Neural progenitor cell (in vitro differentiated cells): ENCODE results near the gene CMA1. TPM values are rescaled to one million over a fixed set of nuclear protein-coding genes. Genes with fewer than 3 reads are reported as not detected.
A peak's percentile ranks its signal among the peaks of the same experiment; 100 is the strongest.

Experiments
- DNase-seq: peaks from one replicate; pipeline ENCODE4 v3.0.0-alpha.2; 2016; ENCODE audit warnings: low spot score
- H2AFZ ChIP-seq: fragments of 200-600 bp; sonication (generic); replicated peaks from 2 replicates; pipeline ENCODE4 v1.6.1; 2016; ENCODE audit warnings: antibody characterized with exemption
- H3F3A ChIP-seq: fragments of 200-600 bp; sonication (generic); 2 replicates; pipeline ENCODE4 v1.6.1; 2016; ENCODE audit warnings: antibody characterized with exemption, low read depth
- H3K27ac ChIP-seq: fragments of 200-600 bp; sonication (generic); 2 replicates; pipeline ENCODE4 v1.5.1; 2016; ENCODE audit warnings: mild to moderate bottlenecking
- H3K27me3 ChIP-seq: fragments of 200-600 bp; sonication (generic); 2 replicates; pipeline ENCODE4 v1.6.1; 2016; ENCODE audit warnings: mild to moderate bottlenecking, moderate library complexity
- H3K36me3 ChIP-seq: fragments of 200-600 bp; sonication (generic); 2 replicates; pipeline ENCODE4 v1.5.1; 2016
- H3K4me1 ChIP-seq: fragments of 200-600 bp; sonication (generic); 2 replicates; pipeline ENCODE4 v1.6.1; 2016; ENCODE audit warnings: mixed run types
- H3K4me2 ChIP-seq: fragments of 200-600 bp; sonication (generic); 2 replicates; pipeline ENCODE4 v1.6.1; 2016
- H3K4me3 ChIP-seq: fragments of 200-600 bp; sonication (generic); 2 replicates; pipeline ENCODE4 v1.5.1; 2016
- H3K79me2 ChIP-seq: fragments of 200-600 bp; sonication (generic); 2 replicates; pipeline ENCODE4 v1.6.1; 2016; ENCODE audit warnings: low read depth
- H3K9ac ChIP-seq: fragments of 200-600 bp; sonication (generic); 2 replicates; pipeline ENCODE4 v1.6.1; 2016
- H3K9me3 ChIP-seq: fragments of 200-600 bp; sonication (generic); 2 replicates; pipeline ENCODE4 v1.5.1; 2016; ENCODE audit warnings: low read depth
- H4K20me1 ChIP-seq: fragments of 200-600 bp; sonication (generic); 2 replicates; pipeline ENCODE4 v1.6.1; 2016; ENCODE audit warnings: low read depth
- H3K27ac Mint-ChIP-seq: 3 replicates; pipeline ENCODE4 v1.8.0; 2021; ENCODE audit warnings: mixed read lengths
- H3K27me3 Mint-ChIP-seq: 2 replicates; pipeline ENCODE4 v1.8.0; 2022; ENCODE audit warnings: low read depth, mild to moderate bottlenecking, inconsistent platforms, moderate library complexity, mixed read lengths; ENCODE audit not compliant: insufficient read depth
- H3K36me3 Mint-ChIP-seq: 3 replicates; pipeline ENCODE4 v1.8.0; 2021; ENCODE audit warnings: mixed read lengths
- H3K4me1 Mint-ChIP-seq: 3 replicates; pipeline ENCODE4 v1.8.0; 2021; ENCODE audit warnings: mixed read lengths
- H3K4me3 Mint-ChIP-seq: 3 replicates; pipeline ENCODE4 v1.8.0; 2021; ENCODE audit warnings: mild to moderate bottlenecking, moderate library complexity, mixed read lengths
- H3K9me3 Mint-ChIP-seq: 3 replicates; pipeline ENCODE4 v1.8.0; 2020; ENCODE audit warnings: mixed read lengths
- EZH2 ChIP-seq: fragments of 200-600 bp; sonication (generic); IDR thresholded peaks from 2 replicates; pipeline ENCODE4 v1.6.1; 2017; ENCODE audit warnings: antibody characterized with exemption, mild to moderate bottlenecking, moderate library complexity
- EZH2phosphoT487 ChIP-seq: fragments of 200-600 bp; sonication (generic); IDR thresholded peaks from 2 replicates; pipeline ENCODE4 v1.6.1; 2017; ENCODE audit warnings: antibody characterized with exemption
- total RNA-seq: library from RNA; depleted of rRNA; stranded (reverse); fragments of >200 nt; gene quantifications from 2 replicates; pipeline ENCODE4 v1.2.3, GENCODE V29; 2015; ENCODE audit warnings: low replicate concordance
- TF ChIP-seq, protein P1 (sequence below): fragments of 200-600 bp; sonication (generic); IDR thresholded peaks from 2 replicates; pipeline ENCODE4 v1.5.1; 2017; ENCODE audit warnings: antibody characterized with exemption, mild to moderate bottlenecking

CMA1 gene
- total RNA-seq, 1 donor from 2014 or later, result not detected

DNA sequence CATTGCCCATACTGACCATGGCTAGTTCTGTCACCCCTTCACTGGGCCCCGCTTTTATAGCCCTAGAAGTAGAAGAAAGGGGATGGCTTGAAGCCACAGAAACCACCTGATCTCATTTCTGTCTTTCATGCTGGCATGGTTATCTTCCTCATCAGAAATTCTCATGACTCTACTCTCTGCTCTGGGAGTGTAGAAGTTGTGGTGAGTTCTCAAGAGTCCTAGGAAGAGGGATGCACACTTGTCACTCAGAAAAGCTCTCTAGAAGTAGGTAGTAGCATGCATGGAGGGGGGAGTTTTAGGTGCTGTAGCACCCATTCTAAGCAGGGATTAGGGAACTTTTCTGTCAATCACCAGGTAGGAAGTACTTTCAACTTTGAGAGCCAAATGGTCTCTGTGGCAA is 6.1 kb upstream of the CMA1 start:
- H3K9me3 ChIP-seq, result no peaks in the 10 kb centered on the region
- H3K4me1 Mint-ChIP-seq, result no peaks in the 10 kb centered on the region
- H2AFZ ChIP-seq, result no peak overlapping the region
- no peaks in the 10 kb centered on the region for H3K36me3 ChIP-seq
- H3K4me1 ChIP-seq, result no peaks in the 10 kb centered on the region
- no peak overlapping the region for H3K4me2 ChIP-seq
- no peaks in the 10 kb centered on the region for H3K27me3 Mint-ChIP-seq
- H3K27me3 ChIP-seq, result no peaks in the 10 kb centered on the region
- H4K20me1 ChIP-seq, result no peaks in the 10 kb centered on the region
- H3F3A ChIP-seq, result no peaks in the 10 kb centered on the region
- no peak overlapping the region for H3K9ac ChIP-seq
- H3K4me3 Mint-ChIP-seq, result no peak overlapping the region
- TF ChIP-seq EZH2phosphoT487, result no peak
- TF ChIP-seq EZH2, result no peak
- TF ChIP-seq, protein P1, sequence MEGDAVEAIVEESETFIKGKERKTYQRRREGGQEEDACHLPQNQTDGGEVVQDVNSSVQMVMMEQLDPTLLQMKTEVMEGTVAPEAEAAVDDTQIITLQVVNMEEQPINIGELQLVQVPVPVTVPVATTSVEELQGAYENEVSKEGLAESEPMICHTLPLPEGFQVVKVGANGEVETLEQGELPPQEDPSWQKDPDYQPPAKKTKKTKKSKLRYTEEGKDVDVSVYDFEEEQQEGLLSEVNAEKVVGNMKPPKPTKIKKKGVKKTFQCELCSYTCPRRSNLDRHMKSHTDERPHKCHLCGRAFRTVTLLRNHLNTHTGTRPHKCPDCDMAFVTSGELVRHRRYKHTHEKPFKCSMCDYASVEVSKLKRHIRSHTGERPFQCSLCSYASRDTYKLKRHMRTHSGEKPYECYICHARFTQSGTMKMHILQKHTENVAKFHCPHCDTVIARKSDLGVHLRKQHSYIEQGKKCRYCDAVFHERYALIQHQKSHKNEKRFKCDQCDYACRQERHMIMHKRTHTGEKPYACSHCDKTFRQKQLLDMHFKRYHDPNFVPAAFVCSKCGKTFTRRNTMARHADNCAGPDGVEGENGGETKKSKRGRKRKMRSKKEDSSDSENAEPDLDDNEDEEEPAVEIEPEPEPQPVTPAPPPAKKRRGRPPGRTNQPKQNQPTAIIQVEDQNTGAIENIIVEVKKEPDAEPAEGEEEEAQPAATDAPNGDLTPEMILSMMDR, result no peak
- no peak overlapping the region for H3K27ac ChIP-seq
- H3K27ac Mint-ChIP-seq, result no peak overlapping the region
- H3K4me3 ChIP-seq, result no peak overlapping the region
- no peaks in the 10 kb centered on the region for H3K79me2 ChIP-seq
- no peaks in the 10 kb centered on the region for H3K9me3 Mint-ChIP-seq
- H3K36me3 Mint-ChIP-seq, result no peaks in the 10 kb centered on the region
- no peak for DNase-seq

GRCh38 chr14:24513009-24513408 is 4.9 kb upstream of the CMA1 start:
- Mint-ChIP-seq H3K27ac (no peak overlapping the region), H3K4me3 (no peak overlapping the region), H3K27me3 (no peaks in the 10 kb centered on the region), H3K36me3 (no peaks in the 10 kb centered on the region), H3K4me1 (no peaks in the 10 kb centered on the region), H3K9me3 (no peaks in the 10 kb centered on the region)
- Histone ChIP-seq H3K9ac (no peak overlapping the region), H3K4me3 (no peak overlapping the region), H3K36me3 (no peaks in the 10 kb centered on the region), H3K9me3 (no peaks in the 10 kb centered on the region), H3K4me2 (no peak overlapping the region), H3K27me3 (no peaks in the 10 kb centered on the region), H4K20me1 (no peaks in the 10 kb centered on the region), H3K79me2 (no peaks in the 10 kb centered on the region), H3K27ac (no peak overlapping the region), H3K4me1 (no peaks in the 10 kb centered on the region), H3F3A (no peaks in the 10 kb centered on the region), H2AFZ (no peak overlapping the region)
- peak; percentile 36 for DNase-seq
- TF ChIP-seq EZH2 (no peak), EZH2phosphoT487 (no peak)
- TF ChIP-seq, protein P1, result no peak

- no peaks in the 10 kb centered on the region for H3K36me3 ChIP-seq
- no peaks in the 10 kb centered on the region for H3K27me3 ChIP-seq
- H3K4me1 ChIP-seq, result no peaks in the 10 kb centered on the region
- no peaks in the 10 kb centered on the region for H3F3A ChIP-seq
- H3K27me3 Mint-ChIP-seq, result peaks cover 4% of the 10 kb centered on the region
- no peak overlapping the region for H2AFZ ChIP-seq
- no peaks in the 10 kb centered on the region for H4K20me1 ChIP-seq
- H3K9me3 ChIP-seq, result no peaks in the 10 kb centered on the region
- no peaks in the 10 kb centered on the region for H3K9me3 Mint-ChIP-seq
- H3K36me3 Mint-ChIP-seq, result no peaks in the 10 kb centered on the region
- no peak overlapping the region for H3K27ac ChIP-seq
- H3K27ac Mint-ChIP-seq, result no peak overlapping the region
- H3K4me2 ChIP-seq, result no peak overlapping the region
- no peak for DNase-seq
- no peak overlapping the region for H3K4me3 ChIP-seq
- TF ChIP-seq, protein P1, result no peak
- no peaks in the 10 kb centered on the region for H3K79me2 ChIP-seq
- no peak overlapping the region for H3K4me3 Mint-ChIP-seq
- H3K4me1 Mint-ChIP-seq, result no peaks in the 10 kb centered on the region
- no peak overlapping the region for H3K9ac ChIP-seq
Measured at GRCh38 chr14:24506443-24506842, 1.6 kb downstream of the CMA1 start.
